ENCODE data around the gene ITGA11. TPM values are rescaled to one million over a fixed set of nuclear protein-coding genes. Genes with fewer than 3 reads are reported as not detected.

The ITGA11 gene
- total and polyA plus RNA-seq, 2 of the 13 experiments (the other 11 are each of a cell fraction or from before 2014, with no cell fraction given), result not detected

- TF ChIP-seq, protein P1, sequence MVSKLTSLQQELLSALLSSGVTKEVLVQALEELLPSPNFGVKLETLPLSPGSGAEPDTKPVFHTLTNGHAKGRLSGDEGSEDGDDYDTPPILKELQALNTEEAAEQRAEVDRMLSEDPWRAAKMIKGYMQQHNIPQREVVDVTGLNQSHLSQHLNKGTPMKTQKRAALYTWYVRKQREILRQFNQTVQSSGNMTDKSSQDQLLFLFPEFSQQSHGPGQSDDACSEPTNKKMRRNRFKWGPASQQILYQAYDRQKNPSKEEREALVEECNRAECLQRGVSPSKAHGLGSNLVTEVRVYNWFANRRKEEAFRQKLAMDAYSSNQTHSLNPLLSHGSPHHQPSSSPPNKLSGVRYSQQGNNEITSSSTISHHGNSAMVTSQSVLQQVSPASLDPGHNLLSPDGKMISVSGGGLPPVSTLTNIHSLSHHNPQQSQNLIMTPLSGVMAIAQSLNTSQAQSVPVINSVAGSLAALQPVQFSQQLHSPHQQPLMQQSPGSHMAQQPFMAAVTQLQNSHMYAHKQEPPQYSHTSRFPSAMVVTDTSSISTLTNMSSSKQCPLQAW (CRISPR knock-in tag; IDR thresholded peaks at IDR 0.05), result 0 out of 2 replicates have a peak, but pooled peaks have one; percentile 41
- 0 out of 2 replicates have a peak, but pooled peaks have one; percentile 56 for TF ChIP-seq TGIF2 (CRISPR knock-in tag; IDR thresholded peaks at IDR 0.05)
- TF ChIP-seq ZNF652 (CRISPR knock-in tag; IDR thresholded peaks at IDR 0.05; ENCODE audit: borderline replicate concordance, low read depth), result peak; percentile 71; the same call in 1 of the 2 replicates
- peak; percentile 42; the same call in 1 of the 2 replicates for TF ChIP-seq NR2F2 (IDR thresholded peaks at IDR 0.05; ENCODE audit: borderline replicate concordance, low read depth)
- TF ChIP-seq, protein P2, sequence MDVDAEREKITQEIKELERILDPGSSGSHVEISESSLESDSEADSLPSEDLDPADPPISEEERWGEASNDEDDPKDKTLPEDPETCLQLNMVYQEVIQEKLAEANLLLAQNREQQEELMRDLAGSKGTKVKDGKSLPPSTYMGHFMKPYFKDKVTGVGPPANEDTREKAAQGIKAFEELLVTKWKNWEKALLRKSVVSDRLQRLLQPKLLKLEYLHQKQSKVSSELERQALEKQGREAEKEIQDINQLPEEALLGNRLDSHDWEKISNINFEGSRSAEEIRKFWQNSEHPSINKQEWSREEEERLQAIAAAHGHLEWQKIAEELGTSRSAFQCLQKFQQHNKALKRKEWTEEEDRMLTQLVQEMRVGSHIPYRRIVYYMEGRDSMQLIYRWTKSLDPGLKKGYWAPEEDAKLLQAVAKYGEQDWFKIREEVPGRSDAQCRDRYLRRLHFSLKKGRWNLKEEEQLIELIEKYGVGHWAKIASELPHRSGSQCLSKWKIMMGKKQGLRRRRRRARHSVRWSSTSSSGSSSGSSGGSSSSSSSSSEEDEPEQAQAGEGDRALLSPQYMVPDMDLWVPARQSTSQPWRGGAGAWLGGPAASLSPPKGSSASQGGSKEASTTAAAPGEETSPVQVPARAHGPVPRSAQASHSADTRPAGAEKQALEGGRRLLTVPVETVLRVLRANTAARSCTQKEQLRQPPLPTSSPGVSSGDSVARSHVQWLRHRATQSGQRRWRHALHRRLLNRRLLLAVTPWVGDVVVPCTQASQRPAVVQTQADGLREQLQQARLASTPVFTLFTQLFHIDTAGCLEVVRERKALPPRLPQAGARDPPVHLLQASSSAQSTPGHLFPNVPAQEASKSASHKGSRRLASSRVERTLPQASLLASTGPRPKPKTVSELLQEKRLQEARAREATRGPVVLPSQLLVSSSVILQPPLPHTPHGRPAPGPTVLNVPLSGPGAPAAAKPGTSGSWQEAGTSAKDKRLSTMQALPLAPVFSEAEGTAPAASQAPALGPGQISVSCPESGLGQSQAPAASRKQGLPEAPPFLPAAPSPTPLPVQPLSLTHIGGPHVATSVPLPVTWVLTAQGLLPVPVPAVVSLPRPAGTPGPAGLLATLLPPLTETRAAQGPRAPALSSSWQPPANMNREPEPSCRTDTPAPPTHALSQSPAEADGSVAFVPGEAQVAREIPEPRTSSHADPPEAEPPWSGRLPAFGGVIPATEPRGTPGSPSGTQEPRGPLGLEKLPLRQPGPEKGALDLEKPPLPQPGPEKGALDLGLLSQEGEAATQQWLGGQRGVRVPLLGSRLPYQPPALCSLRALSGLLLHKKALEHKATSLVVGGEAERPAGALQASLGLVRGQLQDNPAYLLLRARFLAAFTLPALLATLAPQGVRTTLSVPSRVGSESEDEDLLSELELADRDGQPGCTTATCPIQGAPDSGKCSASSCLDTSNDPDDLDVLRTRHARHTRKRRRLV (CRISPR knock-in tag; IDR thresholded peaks at IDR 0.05), result peak; percentile 71; the same call in 1 of the 2 replicates
- TF ChIP-seq ATF7 (IDR thresholded peaks at IDR 0.05), result no peak
- 0 out of 2 replicates have a peak, but pooled peaks have one; percentile 42 for TF ChIP-seq ATF7 (CRISPR knock-in tag; IDR thresholded peaks at IDR 0.05)
- TF ChIP-seq ZNF75D (CRISPR knock-in tag; IDR thresholded peaks at IDR 0.05; ENCODE audit: borderline replicate concordance), result 0 out of 2 replicates have a peak, but pooled peaks have one; percentile 33
- TF ChIP-seq ZNF350 (CRISPR knock-in tag; IDR thresholded peaks at IDR 0.05; ENCODE audit: borderline replicate concordance, low read depth), result no peak; the same call in 1 of the 2 replicates
- TF ChIP-seq HOXA5 (CRISPR knock-in tag; IDR thresholded peaks at IDR 0.05), result no peak
- 0 out of 2 replicates have a peak, but pooled peaks have one; percentile 89 for TF ChIP-seq ZSCAN12 (CRISPR knock-in tag; IDR thresholded peaks at IDR 0.05)
- TF ChIP-seq EP300 (IDR thresholded peaks at IDR 0.05; ENCODE audit: low read depth in 2 of 2, low read length in 2 of 2), result no peak
- TF ChIP-seq EP300 (CRISPR knock-in tag; IDR thresholded peaks at IDR 0.05; ENCODE audit: borderline replicate concordance), result peak; percentile 32; the same call in 1 of the 2 replicates
- peak; percentile 70 for TF ChIP-seq SRSF1 (optimal IDR thresholded peaks at IDR 0.05; ENCODE audit: low read depth, low read length)
- TF ChIP-seq RXRB (CRISPR knock-in tag; IDR thresholded peaks at IDR 0.05; ENCODE audit: borderline replicate concordance), result no peak
- TF ChIP-seq ATF1 (CRISPR knock-in tag; IDR thresholded peaks at IDR 0.05), result 0 out of 2 replicates have a peak, but pooled peaks have one; percentile 23
- TF ChIP-seq YY1 (IDR thresholded peaks at IDR 0.05; ENCODE audit: insufficient read depth, insufficient replicate concordance, low read depth, low read length), result peak; percentile 16
Observed at GRCh38 chr15:68277131-68277602, 154.8 kb downstream of the ITGA11 start (continued).
